ENCODE results near the gene FAM25G.

The FAM25G gene

DNA sequence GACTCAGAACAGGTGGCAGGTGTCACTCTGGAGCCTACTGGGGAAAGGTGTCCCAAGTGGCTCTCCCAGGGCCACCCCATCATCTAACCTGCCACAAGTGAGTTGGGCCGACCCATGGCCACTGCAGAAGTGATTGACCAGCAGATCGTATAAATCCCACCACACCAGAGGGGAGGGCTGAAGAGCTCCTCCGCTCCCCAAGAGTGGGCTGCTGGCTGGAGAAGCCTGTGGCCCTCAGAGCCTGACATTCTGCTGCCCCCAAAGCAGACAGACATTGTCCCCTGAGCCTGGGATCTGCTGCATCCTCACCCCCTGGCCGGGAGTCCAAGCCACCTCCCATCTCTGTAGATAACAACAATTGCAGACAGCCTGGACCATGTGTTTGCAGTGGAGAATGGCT, 44.3 kb downstream of the FAM25G start:
- DNase-seq, result no peak

DNA sequence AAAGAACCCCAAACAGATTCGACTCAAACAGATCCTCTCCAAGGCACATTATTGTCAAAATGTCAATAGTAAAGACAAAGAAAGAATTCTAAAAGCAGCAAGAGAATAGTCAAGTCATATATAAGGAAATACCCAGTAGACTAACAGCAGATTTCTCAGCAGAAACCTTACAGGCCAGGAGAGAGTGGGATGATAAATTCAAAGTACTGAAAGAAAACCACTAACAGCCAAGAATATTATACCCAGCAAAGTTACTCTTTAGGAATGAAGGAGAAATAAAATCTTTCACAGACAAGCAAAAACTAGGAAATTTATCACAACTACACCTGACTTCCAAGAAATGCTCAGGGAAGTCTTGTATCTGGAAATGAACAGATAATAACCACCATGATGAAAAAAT, 45.8 kb downstream of the FAM25G start:
- DNase-seq, result no peak

DNA sequence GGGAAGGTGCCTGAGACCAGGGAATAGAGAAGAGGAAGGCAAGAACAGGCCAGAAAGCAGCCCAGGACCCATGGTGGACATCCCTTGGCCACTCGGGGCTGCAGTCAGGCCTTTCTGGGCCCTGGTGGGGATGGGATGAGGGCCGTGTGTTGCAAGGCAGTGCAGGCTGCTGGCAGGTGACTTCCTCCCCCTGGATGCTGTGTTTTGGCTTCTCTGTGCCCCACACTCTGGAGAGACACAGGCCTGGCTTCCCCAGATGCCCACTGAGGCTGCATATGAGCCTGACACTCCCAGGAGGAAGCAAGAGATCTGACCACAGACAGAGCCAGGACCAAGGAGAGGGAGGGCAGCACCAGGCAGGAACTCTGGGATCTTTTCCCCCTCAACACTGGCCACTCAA, 47.5 kb downstream of the FAM25G start:
- no peak for DNase-seq

DNA sequence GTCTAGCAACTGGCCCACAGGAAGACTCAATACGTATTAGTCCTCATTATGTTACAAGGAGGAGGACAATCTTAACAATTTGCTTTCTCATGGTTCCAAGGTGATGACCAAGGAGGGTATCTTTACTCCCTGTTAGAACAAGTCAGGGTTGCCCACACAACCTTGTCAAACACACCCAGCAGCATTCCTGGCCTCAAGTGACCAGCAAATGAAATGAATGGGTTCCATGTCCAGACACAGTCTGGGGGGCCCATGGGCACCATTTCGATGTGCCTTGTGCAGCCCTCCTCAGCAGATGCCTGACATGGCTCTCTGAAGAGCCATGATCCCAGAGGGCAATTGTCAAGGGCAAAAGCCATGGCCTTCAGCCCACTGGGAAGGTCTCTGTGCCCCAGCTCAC, 48.4 kb downstream of the FAM25G start:
- no peak for DNase-seq

DNA sequence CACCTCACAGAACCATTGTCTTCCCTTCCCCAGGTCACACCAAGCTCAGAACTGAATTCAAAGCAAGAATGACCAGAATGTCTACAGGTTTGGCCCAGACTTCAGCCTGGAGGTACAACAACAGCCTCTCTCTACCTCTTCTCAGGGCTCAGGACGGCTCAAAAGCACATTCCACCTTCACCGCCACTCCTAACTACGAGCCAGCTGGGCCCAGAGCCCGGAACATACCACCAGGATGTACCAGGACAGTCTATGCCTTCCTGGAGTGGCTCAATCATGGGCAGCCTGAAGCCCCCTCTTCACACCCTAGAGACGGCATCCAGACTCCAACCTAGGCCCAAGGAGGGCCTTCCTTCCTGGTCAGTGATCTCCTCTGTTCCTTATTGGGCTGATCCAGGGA, 49.1 kb downstream of the FAM25G start:
- DNase-seq, result no peak

DNA sequence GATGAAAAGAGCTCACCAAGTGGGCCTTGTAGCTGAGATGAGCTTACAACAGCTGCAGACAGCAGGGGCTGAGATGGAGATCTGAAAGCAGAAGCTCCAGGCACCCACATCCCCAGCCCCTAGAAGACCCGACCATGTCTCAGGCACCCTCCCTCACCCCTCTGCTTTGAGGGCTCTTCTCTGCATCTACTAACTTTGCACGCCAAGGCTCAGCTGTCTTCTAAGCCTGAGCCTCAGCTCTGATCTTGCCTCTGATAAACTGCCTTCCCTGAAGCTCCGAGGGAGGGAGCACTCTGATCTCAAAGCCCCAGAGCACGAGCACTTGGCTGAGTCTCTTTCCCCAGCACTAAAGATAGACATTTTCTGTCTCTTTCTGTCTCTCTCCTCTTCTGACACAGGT, 49.6 kb downstream of the FAM25G start:
- DNase-seq, result no peak

DNA sequence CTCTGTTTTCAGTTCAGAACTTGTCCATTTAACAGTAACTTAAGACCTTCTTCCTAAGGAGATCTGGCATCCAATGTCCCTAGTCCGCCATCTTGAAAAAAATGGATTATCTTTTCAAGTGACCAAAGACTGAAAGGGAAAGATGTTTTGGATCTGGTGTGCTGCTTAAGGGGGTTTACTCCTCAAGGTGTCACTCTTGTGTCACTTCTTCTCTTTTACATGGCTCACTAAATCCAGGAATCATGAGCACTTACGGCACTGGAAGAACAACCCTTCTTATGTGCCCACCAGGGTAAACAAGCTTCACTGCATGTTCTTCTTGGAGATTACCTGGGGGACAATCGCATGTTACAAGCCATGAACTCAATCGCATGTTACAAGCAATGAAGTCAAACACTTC, 51.3 kb downstream of the FAM25G start:
- no peak for DNase-seq

DNA sequence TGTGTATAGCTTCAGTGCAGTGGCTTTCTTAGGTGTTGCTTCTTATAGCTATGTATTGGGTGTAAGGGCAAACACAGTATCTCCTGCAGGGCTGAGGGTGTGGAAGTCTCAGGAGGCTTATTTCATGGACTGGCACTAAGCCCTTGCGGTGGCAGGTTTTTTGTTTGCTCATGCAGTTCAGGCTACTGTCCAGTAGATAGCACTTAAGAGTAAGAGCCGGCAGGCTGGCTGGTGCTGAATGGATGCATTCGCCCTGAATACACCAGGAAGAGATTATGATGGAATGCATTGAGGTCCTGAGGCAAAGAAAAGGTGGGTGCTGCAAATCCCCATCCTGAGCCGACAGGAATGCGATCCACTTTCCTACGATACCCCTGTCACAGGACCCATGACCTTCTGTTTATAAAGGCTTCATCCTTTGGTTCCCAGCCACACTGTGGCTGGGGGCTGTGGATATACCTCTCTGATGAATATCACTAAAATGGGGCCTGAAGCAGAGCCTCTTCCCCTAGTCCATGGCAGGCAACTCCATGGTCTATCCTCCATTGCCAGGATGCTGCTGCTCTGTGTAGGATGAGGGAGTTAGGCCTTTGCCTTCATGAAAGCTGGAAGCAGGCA, 52.5 kb downstream of the FAM25G start:
- DNase-seq, result peak; percentile 10 to 28 (median 13)
